ENCODE data around the gene SLC31A2. TPM values are rescaled to one million over a fixed set of nuclear protein-coding genes. Genes with fewer than 3 reads are reported as not detected.
"Not testable (repeated sequence)": the region's sequence is repeated elsewhere in the genome, so short reads cannot be mapped to it uniquely, and the experiment has no call there.

SLC31A2 gene
- total RNA-seq, 1 experiment from 2014 or later = 21.6 TPM

GRCh38 chr9:113139953-113140352, 10.9 kb upstream of the SLC31A2 start:
- Histone ChIP-seq H3K9me3 (replicated peaks) (peaks cover 10% of the 10 kb centered on the region), H3K36me3 (no peaks in the 10 kb centered on the region), H3K27me3 (peaks cover 4% of the 10 kb centered on the region; the same call in 1 of the 2 replicates), H3K4me1 (no peaks in the 10 kb centered on the region), H3K27ac (no peak overlapping the region), H3K4me3 (no peak overlapping the region)
- DNase-seq = no peak

DNA sequence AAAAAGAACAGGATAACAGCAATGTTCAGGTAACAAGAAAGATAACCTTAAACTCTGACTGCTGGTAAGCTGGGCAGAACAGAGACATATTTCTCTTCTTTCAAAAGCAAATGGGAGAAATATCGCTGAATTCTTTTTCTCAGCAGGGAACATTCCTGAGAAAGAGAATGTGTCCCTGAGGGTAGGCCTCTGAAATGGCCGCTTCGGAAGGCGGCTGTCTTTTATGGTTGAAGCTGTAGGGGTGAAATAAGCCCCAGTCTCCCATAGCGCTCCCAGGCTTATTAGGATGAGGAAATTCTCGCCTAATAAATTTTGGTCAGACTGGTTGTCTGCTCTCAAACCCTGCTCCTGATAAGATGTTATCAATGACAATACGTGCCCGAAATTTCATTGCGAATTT, 9.9 kb upstream of the SLC31A2 start:
- H3K9me3 ChIP-seq (replicated peaks) = peaks cover 10% of the 10 kb centered on the region
- not testable (repeated sequence) for H3K4me3 ChIP-seq, H3K27ac ChIP-seq, H3K4me1 ChIP-seq, DNase-seq, H3K36me3 ChIP-seq, H3K27me3 ChIP-seq

- no peak overlapping the region for H3K27ac ChIP-seq
These were observed 7.2 kb upstream of the SLC31A2 start for GRCh38 chr9:113143432-113144227.

DNA sequence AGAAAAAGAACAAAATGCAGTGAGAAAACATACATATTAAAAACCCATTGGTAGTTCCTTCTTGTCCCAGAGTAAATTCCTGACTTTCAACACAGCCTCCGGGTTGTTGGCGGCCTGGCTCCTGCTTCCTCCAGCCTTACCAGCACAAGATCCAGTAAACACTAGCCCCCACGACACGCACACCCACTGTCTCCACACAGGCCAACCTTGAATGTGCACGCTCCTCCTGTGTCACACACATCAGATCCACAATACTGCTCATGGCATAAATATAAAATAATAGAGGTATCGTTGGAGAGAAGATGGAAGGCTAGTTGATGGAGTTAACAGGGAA, 2.5 kb upstream of the SLC31A2 start:
- no peak for DNase-seq
- no peak overlapping the region for H3K27ac ChIP-seq

More at GRCh38 chr9:113143432-113144227, 7.2 kb upstream of the SLC31A2 start:
- Histone ChIP-seq H3K9me3 (replicated peaks) (peaks cover 10% of the 10 kb centered on the region), H3K4me1 (no peaks in the 10 kb centered on the region), H3K4me3 (no peak overlapping the region), H3K27me3 (no peaks in the 10 kb centered on the region), H3K36me3 (no peaks in the 10 kb centered on the region)
- DNase-seq = no peak

DNA sequence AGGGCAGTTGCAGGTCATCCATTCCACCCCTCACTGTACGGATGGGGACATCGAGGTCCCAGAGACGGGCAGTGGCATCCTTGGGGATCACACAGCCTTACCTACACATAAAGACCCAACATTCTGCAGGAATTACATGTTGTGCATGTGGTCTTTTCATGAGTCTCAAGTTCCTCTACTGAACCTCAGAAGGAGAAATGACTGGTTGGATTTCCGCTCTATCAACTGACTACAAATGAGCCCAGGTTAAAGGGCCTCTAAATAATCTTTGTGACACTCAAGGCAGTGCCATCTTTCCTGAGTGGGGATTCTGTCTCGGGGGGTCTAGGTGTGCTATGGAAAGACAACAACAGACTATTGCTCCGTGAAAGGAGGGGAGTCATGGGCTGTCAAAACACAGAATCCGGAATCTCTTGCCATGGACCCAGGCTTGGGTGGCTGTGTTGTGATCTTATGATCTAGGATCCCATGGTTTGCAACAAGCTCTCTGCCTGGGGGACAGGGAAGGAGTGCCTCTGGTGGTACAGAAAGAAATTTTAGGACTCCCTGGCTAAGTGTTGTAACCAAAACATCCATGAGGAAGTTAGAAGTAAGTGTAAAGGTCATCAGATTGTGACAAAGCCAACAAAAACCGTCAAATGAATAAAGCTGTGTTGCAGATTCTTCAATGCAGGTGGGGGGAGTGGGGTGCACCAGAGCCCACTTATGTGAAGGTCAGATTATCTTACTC, 1.9 kb upstream of the SLC31A2 start:
- Histone ChIP-seq H3K9me3 (replicated peaks) (no peaks in the 10 kb centered on the region), H3K27ac (no peak overlapping the region), H3K36me3 (no peaks in the 10 kb centered on the region), H3K27me3 (no peaks in the 10 kb centered on the region), H3K4me1 (peaks cover 26% of the 10 kb centered on the region), H3K4me3 (no peak overlapping the region)
- no peak for DNase-seq

More for the DNA sequence above, 2.5 kb upstream of the SLC31A2 start:
- H3K27me3 ChIP-seq = no peaks in the 10 kb centered on the region
- peaks cover 21% of the 10 kb centered on the region for H3K4me1 ChIP-seq
- no peak overlapping the region for H3K4me3 ChIP-seq
- H3K9me3 ChIP-seq (replicated peaks) = no peaks in the 10 kb centered on the region
- H3K36me3 ChIP-seq = no peaks in the 10 kb centered on the region

DNA sequence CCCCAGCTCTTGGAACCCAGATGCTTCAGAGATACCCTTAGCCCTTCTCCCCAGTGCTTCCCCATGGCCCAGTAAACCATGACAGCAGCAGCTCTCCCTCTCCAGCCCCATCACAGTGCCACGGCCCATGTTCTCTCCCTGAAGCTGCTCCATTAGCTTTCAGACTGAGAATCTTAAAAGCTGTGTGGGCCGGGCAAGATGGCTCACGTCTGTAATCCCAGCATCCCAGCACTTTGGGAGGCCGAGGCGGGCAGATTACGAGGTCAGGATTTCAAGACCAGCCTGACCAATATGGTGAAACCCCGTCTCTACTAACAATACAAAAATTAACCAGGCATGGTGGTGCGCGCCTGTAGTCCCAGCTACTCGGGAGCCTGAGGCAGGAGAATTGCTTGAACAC, 1.2 kb upstream of the SLC31A2 start:
- H3K27me3 ChIP-seq; H3K4me3 ChIP-seq; H3K9me3 ChIP-seq (replicated peaks); H3K27ac ChIP-seq; H3K36me3 ChIP-seq; DNase-seq: not testable (repeated sequence)
- H3K4me1 ChIP-seq = peaks cover 30% of the 10 kb centered on the region

- H3K4me3 ChIP-seq = peak overlapping the region; percentile 83
- no peaks in the 10 kb centered on the region for H3K9me3 ChIP-seq (replicated peaks)
- no peak overlapping the region for H3K27ac ChIP-seq
- H3K36me3 ChIP-seq = no peaks in the 10 kb centered on the region; the same call in 1 of the 2 replicates
- no peaks in the 10 kb centered on the region for H3K27me3 ChIP-seq
- no peak for DNase-seq
- peaks cover 46% of the 10 kb centered on the region for H3K4me1 ChIP-seq
These were observed 1.2 kb downstream of the SLC31A2 start for GRCh38 chr9:113151696-113152630.

GRCh38 chr9:113152699-113153098, 1.9 kb downstream of the SLC31A2 start:
- Histone ChIP-seq H3K4me1 (peaks cover 46% of the 10 kb centered on the region), H3K27me3 (no peaks in the 10 kb centered on the region), H3K36me3 (no peaks in the 10 kb centered on the region; the same call in 1 of the 2 replicates), H3K27ac (no peak overlapping the region), H3K4me3 (no peak overlapping the region), H3K9me3 (replicated peaks) (no peaks in the 10 kb centered on the region)
- DNase-seq = no peak

DNA sequence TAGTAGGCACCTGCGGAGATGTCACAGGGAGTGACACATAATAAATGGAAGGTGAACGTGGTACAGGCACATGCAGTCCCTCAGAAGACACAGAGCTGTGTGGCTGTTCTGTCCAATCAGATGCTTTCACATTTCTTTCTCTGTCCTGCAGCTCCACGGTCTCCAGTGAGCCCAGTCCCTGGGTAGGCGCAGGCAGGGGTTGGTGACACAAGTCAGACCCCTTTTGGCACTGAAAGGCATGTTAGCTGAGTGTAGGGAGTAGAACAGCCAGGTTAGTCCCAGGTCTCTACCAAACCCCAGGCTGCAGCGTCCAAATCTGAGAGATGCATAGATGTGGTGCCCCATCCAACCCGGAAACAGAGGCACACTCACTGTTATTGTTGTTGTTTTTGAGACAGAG, 2.8 kb downstream of the SLC31A2 start:
- no peak for DNase-seq
- Histone ChIP-seq H3K27ac (peak overlapping the region; percentile 81), H3K4me1 (peaks cover 46% of the 10 kb centered on the region)

DNA sequence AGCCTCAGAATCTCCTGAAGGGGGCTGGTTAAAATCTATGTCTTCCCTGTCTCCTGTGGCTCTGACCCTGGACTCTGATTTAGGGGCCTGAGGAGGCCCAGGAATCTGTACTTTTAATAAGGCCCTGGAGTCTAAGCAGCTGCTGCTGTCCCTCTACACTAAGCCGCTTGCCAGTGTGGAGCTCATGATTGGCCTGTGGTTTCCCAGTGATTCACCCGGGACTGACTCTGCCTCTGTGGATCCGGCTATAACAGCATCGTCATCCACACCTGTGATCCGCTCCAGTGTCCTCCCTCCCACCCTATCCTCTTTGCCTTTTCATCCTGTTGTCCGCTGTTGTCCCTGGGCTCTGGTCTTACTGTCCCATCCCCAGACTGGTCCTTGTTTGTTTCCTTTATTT, 3.7 kb downstream of the SLC31A2 start:
- DNase-seq = peak; percentile 98 to 99
- Histone ChIP-seq H3K4me1 (peaks cover 46% of the 10 kb centered on the region), H3K27ac (peak overlapping the region; percentile 81), H3K4me3 (peak overlapping the region; percentile 4; the same call in 1 of the 2 replicates), H3K36me3 (peaks cover 7% of the 10 kb centered on the region), H3K9me3 (replicated peaks) (no peaks in the 10 kb centered on the region), H3K27me3 (no peaks in the 10 kb centered on the region)

More for the DNA sequence above, 2.8 kb downstream of the SLC31A2 start:
- no peaks in the 10 kb centered on the region for H3K27me3 ChIP-seq
- no peaks in the 10 kb centered on the region for H3K9me3 ChIP-seq (replicated peaks)
- no peak overlapping the region for H3K4me3 ChIP-seq
- H3K36me3 ChIP-seq = peaks cover 5% of the 10 kb centered on the region

DNA sequence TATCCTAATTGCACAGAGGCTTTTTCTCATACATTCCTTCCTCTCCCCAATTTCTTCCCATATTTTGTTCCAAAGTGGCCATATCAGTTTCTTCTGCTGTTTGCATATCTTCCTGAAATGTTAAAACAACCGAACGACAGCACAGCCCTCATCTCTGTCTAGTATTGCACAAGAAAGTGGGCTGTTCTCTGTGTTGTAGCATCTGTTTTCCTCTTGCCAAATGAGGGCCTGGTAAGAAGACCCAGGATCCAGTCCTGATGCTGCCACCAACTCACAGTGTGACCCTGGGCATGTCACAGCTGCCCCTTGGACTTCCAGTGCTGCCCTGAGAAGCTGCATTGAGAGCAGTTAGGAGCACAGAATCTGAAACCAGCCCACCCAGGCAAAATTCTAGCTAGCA, 4.1 kb downstream of the SLC31A2 start:
- H3K9me3 ChIP-seq (replicated peaks) = no peaks in the 10 kb centered on the region
- H3K27ac ChIP-seq = peak overlapping the region; percentile 81
- H3K4me1 ChIP-seq = peaks cover 46% of the 10 kb centered on the region
- no peaks in the 10 kb centered on the region for H3K27me3 ChIP-seq
- H3K36me3 ChIP-seq = peaks cover 11% of the 10 kb centered on the region
- no peak for DNase-seq
- peak overlapping the region; percentile 4; the same call in 1 of the 2 replicates for H3K4me3 ChIP-seq

DNA sequence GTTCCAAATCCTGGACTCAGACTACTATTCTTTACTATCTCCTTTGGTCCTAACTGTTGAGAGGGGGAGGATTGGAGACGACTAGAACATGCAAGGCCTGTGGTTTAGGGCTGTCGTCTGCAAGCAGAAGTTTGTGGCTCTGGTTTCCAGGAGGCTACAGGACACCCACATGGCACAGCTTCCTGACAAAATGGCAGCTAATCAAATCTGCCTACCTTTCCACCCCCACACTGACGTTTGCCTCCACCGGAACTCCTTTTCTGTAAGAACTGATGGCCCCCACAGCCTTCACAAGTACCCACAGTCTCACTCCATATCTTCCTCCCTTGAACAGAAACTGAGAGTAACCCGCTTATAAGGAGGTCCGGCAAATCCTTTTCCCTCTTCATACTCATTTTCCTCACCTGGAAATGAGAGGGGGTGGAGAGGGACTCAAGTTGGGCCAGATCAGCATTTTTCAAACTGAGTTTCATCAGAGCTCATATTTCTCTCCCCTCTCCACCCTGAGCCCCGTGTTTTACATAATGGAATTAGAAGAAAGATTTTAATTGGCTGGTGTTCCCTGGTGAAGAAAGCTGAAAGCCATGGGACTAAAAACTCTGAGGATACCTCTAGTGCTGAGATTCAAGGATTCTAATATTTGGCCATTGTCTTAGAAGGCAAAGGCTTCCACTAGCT, 5.2 kb downstream of the SLC31A2 start:
- no peak for DNase-seq
- Histone ChIP-seq H3K4me3 (no peak overlapping the region), H3K9me3 (replicated peaks) (no peaks in the 10 kb centered on the region), H3K27me3 (no peaks in the 10 kb centered on the region), H3K36me3 (peaks cover 18% of the 10 kb centered on the region), H3K27ac (no peak overlapping the region), H3K4me1 (peaks cover 41% of the 10 kb centered on the region)

DNA sequence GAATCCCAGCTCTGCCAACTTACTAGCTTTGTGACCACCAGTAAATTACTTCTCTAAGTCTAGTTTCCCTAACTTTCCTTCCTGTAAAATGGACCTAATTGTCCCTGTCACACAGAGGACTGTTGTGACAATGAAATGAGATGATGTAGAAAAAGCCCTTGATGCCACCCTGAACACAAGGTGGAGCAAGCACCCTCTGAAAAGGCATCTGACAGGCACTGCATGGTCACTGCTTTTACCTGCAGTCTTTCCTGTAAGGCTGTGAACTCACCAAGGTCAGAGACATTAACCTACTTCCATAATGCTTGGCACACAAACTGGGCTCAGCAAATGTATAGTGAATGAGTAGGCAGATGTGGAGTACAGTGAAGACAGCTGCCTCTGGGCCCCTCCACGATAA, 6.1 kb downstream of the SLC31A2 start:
- Histone ChIP-seq H3K36me3 (peaks cover 23% of the 10 kb centered on the region), H3K4me1 (peaks cover 38% of the 10 kb centered on the region), H3K9me3 (replicated peaks) (no peaks in the 10 kb centered on the region), H3K4me3 (no peak overlapping the region), H3K27ac (no peak overlapping the region), H3K27me3 (no peaks in the 10 kb centered on the region)
- no peak for DNase-seq

DNA sequence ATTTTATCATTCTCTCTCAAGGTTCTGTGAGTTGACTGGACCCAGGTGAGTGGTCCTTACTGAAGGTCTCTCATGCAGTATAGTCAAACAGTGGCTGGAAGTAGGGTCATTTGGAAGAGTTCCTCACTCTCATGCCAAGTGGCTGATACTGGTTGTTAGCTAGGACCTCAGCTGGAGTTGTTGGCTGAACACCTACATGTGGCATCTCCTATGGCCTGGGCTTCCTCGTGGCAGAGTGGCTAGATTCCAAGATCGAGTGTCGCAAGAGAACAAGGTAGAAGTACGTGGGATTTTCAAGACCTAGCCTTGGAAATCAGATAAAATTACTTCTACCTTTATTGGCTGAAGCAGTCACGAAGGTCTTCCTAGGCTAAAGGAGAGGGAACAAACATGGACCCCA, 7.6 kb downstream of the SLC31A2 start:
- H3K27me3 ChIP-seq = no peaks in the 10 kb centered on the region
- peaks cover 25% of the 10 kb centered on the region for H3K4me1 ChIP-seq
- no peak overlapping the region for H3K27ac ChIP-seq
- no peak for DNase-seq
- H3K4me3 ChIP-seq = no peak overlapping the region
- no peaks in the 10 kb centered on the region for H3K9me3 ChIP-seq (replicated peaks)
- H3K36me3 ChIP-seq = peaks cover 37% of the 10 kb centered on the region

All from SJCRH30 (cell line).